ENCODE results near the gene SCAMP1. TPM values are rescaled to one million over a fixed set of nuclear protein-coding genes. Genes with fewer than 3 reads are reported as not detected.

Gene SCAMP1
- total RNA-seq, 4 donors from 2014 or later = 22.5 to 30.8 (median 28.3) TPM

DNA sequence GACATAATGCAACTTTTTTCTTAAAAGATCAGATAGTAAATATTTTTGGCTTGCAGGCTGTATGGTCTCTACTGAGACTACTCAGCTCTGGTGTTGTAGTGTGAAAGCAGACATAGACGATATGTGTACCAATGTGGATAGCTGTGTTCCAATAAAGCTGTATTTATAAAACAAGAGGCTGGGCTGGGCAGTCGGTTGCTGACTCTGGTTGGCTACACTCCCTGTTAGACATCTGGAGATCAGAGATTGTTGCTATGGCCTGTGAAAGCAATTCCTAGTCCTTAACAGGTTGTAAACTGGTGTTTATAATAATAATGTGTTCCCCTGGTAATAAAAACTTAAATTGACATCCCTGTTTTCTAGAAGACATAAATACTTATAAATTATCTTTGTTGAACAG, 24.4 kb upstream of the SCAMP1 start:
- Histone ChIP-seq H3K27me3 (no peaks in the 10 kb centered on the region), H3K27ac (no peak overlapping the region), H3K36me3 (no peaks in the 10 kb centered on the region), H3K4me3 (no peak overlapping the region), H3K4me1 (no peaks in the 10 kb centered on the region), H3K9me3 (peaks cover 0 to 13% (median 1%) of the 10 kb centered on the region in 4 donors)
- no peak for TF ChIP-seq EP300 (IDR thresholded peaks at IDR 0.05)
- TF ChIP-seq, protein P1, sequence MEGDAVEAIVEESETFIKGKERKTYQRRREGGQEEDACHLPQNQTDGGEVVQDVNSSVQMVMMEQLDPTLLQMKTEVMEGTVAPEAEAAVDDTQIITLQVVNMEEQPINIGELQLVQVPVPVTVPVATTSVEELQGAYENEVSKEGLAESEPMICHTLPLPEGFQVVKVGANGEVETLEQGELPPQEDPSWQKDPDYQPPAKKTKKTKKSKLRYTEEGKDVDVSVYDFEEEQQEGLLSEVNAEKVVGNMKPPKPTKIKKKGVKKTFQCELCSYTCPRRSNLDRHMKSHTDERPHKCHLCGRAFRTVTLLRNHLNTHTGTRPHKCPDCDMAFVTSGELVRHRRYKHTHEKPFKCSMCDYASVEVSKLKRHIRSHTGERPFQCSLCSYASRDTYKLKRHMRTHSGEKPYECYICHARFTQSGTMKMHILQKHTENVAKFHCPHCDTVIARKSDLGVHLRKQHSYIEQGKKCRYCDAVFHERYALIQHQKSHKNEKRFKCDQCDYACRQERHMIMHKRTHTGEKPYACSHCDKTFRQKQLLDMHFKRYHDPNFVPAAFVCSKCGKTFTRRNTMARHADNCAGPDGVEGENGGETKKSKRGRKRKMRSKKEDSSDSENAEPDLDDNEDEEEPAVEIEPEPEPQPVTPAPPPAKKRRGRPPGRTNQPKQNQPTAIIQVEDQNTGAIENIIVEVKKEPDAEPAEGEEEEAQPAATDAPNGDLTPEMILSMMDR (IDR thresholded peaks at IDR 0.05) = no peak
- no peak for TF ChIP-seq POLR2A (IDR thresholded peaks at IDR 0.05)
- 58 to 66% methylated on average over 2 of the region's 2 CpGs for WGBS, 2 donors
- no peak for DNase-seq (ENCODE audit: low spot score in 2 of 2)

- WGBS, 2 donors = 89 to 95% methylated on average over 2 of the region's 2 CpGs
- no peaks in the 10 kb centered on the region for H3K4me1 ChIP-seq
- H3K9me3 ChIP-seq = peaks cover 0 to 13% (median 1%) of the 10 kb centered on the region in 4 donors
- no peaks in the 10 kb centered on the region for H3K27me3 ChIP-seq
- H3K36me3 ChIP-seq = no peaks in the 10 kb centered on the region
- no peak overlapping the region for H3K27ac ChIP-seq
- no peak overlapping the region for H3K4me3 ChIP-seq
- no peak for DNase-seq (ENCODE audit: low spot score in 2 of 2)
- TF ChIP-seq EP300 (IDR thresholded peaks at IDR 0.05) (no peak), POLR2A (IDR thresholded peaks at IDR 0.05) (no peak)
- TF ChIP-seq, protein P1 (IDR thresholded peaks at IDR 0.05) = no peak
These were observed 23.7 kb upstream of the SCAMP1 start for GRCh38 chr5:78336698-78337097.

DNA sequence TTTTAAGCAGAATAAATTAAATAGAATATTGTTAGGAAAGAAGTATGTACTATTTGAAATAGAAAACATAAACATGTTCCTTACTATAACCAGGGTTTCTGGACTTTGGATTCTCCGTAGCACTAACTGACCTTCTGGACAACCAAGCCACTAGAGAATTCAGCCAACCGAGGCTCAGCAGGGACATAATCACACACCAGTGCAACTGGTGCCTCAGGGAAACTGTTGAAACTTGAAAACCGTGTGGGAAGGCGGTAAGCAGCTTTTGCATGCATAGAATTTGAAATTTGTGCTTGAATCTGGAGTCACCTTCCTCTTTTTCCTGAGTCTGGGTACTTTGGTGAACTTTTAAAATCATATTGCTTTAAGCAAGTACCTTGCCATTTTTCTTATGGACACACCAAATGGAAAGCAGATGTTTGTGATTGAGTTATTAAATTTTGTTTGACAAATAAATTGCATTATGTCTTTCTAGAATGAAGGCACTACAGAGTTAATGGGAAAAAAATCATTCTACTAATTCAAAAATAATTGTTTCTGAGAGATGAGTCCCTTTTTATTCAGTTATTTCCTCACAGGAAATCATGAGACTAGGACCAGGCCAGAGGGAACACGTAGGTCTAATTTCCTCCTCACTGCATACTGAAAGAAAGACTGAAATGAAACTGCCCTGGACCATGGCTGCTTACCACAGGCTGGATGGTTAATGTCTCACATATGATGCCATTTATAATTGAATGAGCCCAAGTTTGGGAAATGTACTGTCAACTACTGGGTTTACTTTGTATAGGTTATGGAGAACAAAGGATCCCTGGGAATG, 20.6 kb upstream of the SCAMP1 start:
- Histone ChIP-seq H3K36me3 (no peaks in the 10 kb centered on the region), H3K4me1 (no peaks in the 10 kb centered on the region), H3K9me3 (peaks cover 0 to 13% (median 1%) of the 10 kb centered on the region in 4 donors), H3K4me3 (no peak overlapping the region), H3K27me3 (no peaks in the 10 kb centered on the region), H3K27ac (peak overlapping the region in 2 of 4 donors; percentile 15 to 25)
- TF ChIP-seq POLR2A (IDR thresholded peaks at IDR 0.05) (no peak), EP300 (IDR thresholded peaks at IDR 0.05) (no peak)
- TF ChIP-seq, protein P1 (IDR thresholded peaks at IDR 0.05) = no peak
- WGBS, 2 donors = 70 to 73% methylated on average over 5 of the region's 5 CpGs
- DNase-seq (ENCODE audit: low spot score in 2 of 2) = no peak

DNA sequence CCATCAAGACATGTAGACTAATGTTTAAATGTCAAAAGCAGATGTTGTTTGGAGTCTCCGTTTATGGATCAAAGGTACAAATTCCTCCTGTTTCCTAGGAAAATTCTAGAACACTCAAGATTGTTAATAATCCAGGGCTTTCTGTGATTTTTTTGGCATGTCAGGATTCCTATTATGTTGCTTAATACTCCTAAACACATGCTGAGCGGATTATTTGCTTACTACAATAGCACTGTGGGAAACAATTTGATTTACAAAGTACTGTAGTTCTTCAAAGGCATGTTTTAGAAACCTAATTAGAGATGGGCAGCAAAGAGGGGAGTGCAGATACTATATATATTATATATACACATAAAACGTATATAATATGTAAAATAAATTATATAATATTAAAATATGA, 19.0 kb upstream of the SCAMP1 start:
- 53 to 57% methylated on average over 3 of the region's 3 CpGs for WGBS, 2 donors
- TF ChIP-seq EP300 (IDR thresholded peaks at IDR 0.05) (no peak), POLR2A (IDR thresholded peaks at IDR 0.05) (no peak)
- TF ChIP-seq, protein P1 (IDR thresholded peaks at IDR 0.05) = no peak

DNA sequence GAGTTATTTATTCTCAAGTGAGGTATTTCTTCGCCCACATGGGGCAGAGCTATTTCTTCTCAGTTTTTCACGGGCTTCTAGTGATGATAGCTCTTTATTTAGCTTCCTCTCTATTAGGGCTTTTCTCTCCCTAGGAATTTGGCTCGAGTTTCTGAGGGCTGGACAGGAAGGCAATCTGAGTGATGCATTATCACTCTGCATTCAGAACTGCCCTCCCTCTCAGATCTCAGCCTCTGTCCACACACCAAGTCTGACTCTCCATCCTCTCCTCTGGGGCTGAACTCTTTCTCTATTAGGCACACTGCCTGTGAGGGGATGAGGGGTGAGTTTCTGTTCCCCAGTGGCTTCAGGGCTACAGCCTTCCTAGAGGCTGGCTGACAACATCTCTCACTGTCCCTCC, 14.9 kb upstream of the SCAMP1 start:
- WGBS, 2 donors = 25 to 28% methylated on average over 3 of the region's 3 CpGs
- Histone ChIP-seq H3K4me3 (no peak overlapping the region), H3K27me3 (no peaks in the 10 kb centered on the region), H3K9me3 (no peaks in the 10 kb centered on the region), H3K4me1 (no peaks in the 10 kb centered on the region), H3K36me3 (no peaks in the 10 kb centered on the region), H3K27ac (no peak overlapping the region)
- DNase-seq (ENCODE audit: low spot score in 2 of 2) = no peak
- TF ChIP-seq, protein P1 (IDR thresholded peaks at IDR 0.05) = no peak
- TF ChIP-seq POLR2A (IDR thresholded peaks at IDR 0.05) (no peak), EP300 (IDR thresholded peaks at IDR 0.05) (no peak)

More for the DNA sequence above, 19.0 kb upstream of the SCAMP1 start:
- no peak for DNase-seq (ENCODE audit: low spot score in 2 of 2)
- Histone ChIP-seq H3K27me3 (no peaks in the 10 kb centered on the region), H3K4me1 (no peaks in the 10 kb centered on the region), H3K4me3 (no peak overlapping the region), H3K9me3 (peaks cover 0 to 13% (median 1%) of the 10 kb centered on the region in 4 donors), H3K36me3 (no peaks in the 10 kb centered on the region), H3K27ac (no peak overlapping the region)
